Esophagus muscularis mucosa (tissue), 4 donors: ENCODE results near the gene PSMG1. TPM values are rescaled to one million over a fixed set of nuclear protein-coding genes. Genes with fewer than 3 reads are reported as not detected.

Source experiments
- DNase-seq: peaks from one replicate; pipeline ENCODE4 v3.0.0-alpha.2; 2017; ENCODE audit errors: extremely low spot score
- H3K27ac ChIP-seq, 4 donors: fragments of 200-600 bp; sonication (generic); replicated peaks in 1 of 4; 1 replicate in 3 of 4; 2 replicates in 1 of 4; pipeline ENCODE4 v1.5.1; 2016 to 2019; ENCODE audit warnings: mild to moderate bottlenecking in 1 of 4
- H3K27me3 ChIP-seq, 4 donors: fragments of 200-600 bp; sonication (generic); one replicate each; pipeline versions ENCODE4 v1.5.1 to v1.6.0; 2016 to 2019
- H3K36me3 ChIP-seq, 4 donors: fragments of 200-600 bp; sonication (generic); one replicate each; pipeline ENCODE4 v1.5.1; 2016 to 2019
- H3K4me1 ChIP-seq, 4 donors: fragments of 200-600 bp; sonication (generic); one replicate each; pipeline ENCODE4 v1.5.1; 2016 to 2019
- H3K4me3 ChIP-seq, 4 donors: fragments of 200-600 bp; sonication (generic); 1 replicate in 2 of 4; 2 replicates in 2 of 4; pipeline ENCODE4 v1.5.1; 2016 to 2019; ENCODE audit warnings: mild to moderate bottlenecking in 4 of 4, moderate library complexity in 1 of 4
- H3K9me3 ChIP-seq, 4 donors: fragments of 200-600 bp; sonication (generic); 1 replicate in 3 of 4; 2 replicates in 1 of 4; pipeline ENCODE4 v1.5.1; 2016 to 2019
- EP300 ChIP-seq: sonication (generic); formaldehyde crosslinking; IDR thresholded peaks from one replicate; pipeline ENCODE4 v1.6.1; 2017; ENCODE audit warnings: antibody characterized with exemption
- POLR2A ChIP-seq: fragments of 450-650 bp; IDR thresholded peaks from one replicate; pipeline ENCODE4 v1.6.1; 2017; ENCODE audit warnings: antibody characterized with exemption, moderate library complexity, mild to moderate bottlenecking, low read depth
- POLR2AphosphoS5 ChIP-seq, 2 donors: sonication (generic); formaldehyde crosslinking; IDR thresholded peaks; one replicate each; pipeline ENCODE4 v1.6.1; 2017; ENCODE audit warnings: antibody characterized with exemption in 2 of 2
- WGBS: methylation state at CpG from one replicate; pipeline ENCODE4 v1.1.5; 2018; 5-methylcytosine and 5-hydroxymethylcytosine counted together
- intact Hi-C: fragments of 100-400 bp; cut with DNase I; formaldehyde crosslinking; loops from one replicate; pipeline ENCODE4 v1.15.1; 2023
- total RNA-seq, 4 donors: library from RNA; depleted of rRNA; stranded (reverse); fragments of >200 nt; gene quantifications; one replicate each; pipeline versions ENCODE4 v1.1.0 to v1.2.1, GENCODE V29; 2016
- TF ChIP-seq, protein P1 (sequence below), 3 experiments: fragments of 200-600 bp in 2 of 3; fragments of 450-650 bp in 1 of 3; sonication (generic) in 2 of 3; IDR thresholded peaks; one replicate each; pipeline ENCODE4 v1.5.1; 2017 to 2019; ENCODE audit warnings: antibody characterized with exemption in 3 of 3, mild to moderate bottlenecking in 2 of 3, moderate library complexity in 1 of 3

Gene PSMG1
- total RNA-seq, 4 donors from 2014 or later = 23.5 to 32.8 (median 25.1) TPM

DNA sequence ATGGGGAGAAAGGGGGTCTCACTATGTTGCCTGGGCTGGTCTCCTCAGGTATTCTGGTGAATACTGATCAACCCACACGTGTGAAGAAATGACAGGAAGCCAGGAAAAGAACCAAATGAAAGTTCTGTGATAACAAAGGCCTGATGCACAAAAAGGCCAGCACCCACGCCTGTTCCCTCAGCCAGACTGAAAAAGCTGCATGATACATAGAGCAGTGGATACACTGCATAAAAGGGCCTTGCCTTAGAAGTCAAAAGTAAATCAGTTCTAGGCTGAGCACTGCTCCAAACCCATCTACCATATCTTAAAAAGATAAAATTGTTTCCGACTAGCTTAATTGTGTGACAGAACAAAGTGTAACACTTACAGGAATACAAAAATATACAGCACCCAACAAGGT, 36.9 kb upstream of the PSMG1 start:
- Histone ChIP-seq H3K9me3 (no peaks in the 10 kb centered on the region), H3K36me3 (peaks cover 8 to 97% (median 50%) of the 10 kb centered on the region in 4 donors), H3K4me1 (no peaks in the 10 kb centered on the region), H3K27me3 (no peaks in the 10 kb centered on the region), H3K4me3 (no peak overlapping the region), H3K27ac (no peak overlapping the region)
- intact Hi-C loops = no loop called here
- no peak for TF ChIP-seq EP300
- no peak for TF ChIP-seq POLR2AphosphoS5 (IDR thresholded peaks at IDR 0.05)
- no peak for TF ChIP-seq POLR2A
- TF ChIP-seq, protein P1, sequence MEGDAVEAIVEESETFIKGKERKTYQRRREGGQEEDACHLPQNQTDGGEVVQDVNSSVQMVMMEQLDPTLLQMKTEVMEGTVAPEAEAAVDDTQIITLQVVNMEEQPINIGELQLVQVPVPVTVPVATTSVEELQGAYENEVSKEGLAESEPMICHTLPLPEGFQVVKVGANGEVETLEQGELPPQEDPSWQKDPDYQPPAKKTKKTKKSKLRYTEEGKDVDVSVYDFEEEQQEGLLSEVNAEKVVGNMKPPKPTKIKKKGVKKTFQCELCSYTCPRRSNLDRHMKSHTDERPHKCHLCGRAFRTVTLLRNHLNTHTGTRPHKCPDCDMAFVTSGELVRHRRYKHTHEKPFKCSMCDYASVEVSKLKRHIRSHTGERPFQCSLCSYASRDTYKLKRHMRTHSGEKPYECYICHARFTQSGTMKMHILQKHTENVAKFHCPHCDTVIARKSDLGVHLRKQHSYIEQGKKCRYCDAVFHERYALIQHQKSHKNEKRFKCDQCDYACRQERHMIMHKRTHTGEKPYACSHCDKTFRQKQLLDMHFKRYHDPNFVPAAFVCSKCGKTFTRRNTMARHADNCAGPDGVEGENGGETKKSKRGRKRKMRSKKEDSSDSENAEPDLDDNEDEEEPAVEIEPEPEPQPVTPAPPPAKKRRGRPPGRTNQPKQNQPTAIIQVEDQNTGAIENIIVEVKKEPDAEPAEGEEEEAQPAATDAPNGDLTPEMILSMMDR (IDR thresholded peaks at IDR 0.05) = no peak
- no peak for DNase-seq
- 90% methylated on average over 3 of the region's 3 CpGs for WGBS

DNA sequence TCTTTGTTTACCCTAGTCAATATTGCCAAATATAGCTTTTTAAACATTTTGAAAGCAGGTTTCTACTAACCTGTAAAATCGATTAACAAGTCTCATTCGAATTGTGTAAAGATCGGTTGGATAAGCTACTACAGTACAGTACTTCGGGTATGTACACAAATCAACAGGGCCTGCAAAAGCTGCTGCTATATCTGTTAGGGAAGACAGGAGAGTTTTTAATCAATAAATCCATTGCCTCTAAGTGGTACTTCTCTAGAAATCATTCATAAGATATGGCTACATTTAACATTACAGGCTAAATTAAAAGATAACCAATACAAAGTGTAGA, 34.8 kb upstream of the PSMG1 start:
- no peak for DNase-seq
- Histone ChIP-seq H3K4me3 (no peak overlapping the region), H3K9me3 (no peaks in the 10 kb centered on the region), H3K27ac (no peak overlapping the region), H3K27me3 (no peaks in the 10 kb centered on the region), H3K36me3 (peaks cover 6 to 97% (median 51%) of the 10 kb centered on the region in 4 donors), H3K4me1 (no peaks in the 10 kb centered on the region)
- intact Hi-C loops = loop anchor here (10.0 kb wide), 1 partner anchor 47 kb away; no protein-coding TSS in a partner anchor
- 97% methylated on average over 4 of the region's 4 CpGs for WGBS
- no peak for TF ChIP-seq POLR2A
- TF ChIP-seq, protein P1 (IDR thresholded peaks at IDR 0.05) = no peak
- TF ChIP-seq POLR2AphosphoS5 (IDR thresholded peaks at IDR 0.05) = no peak
- TF ChIP-seq EP300 = no peak

DNA sequence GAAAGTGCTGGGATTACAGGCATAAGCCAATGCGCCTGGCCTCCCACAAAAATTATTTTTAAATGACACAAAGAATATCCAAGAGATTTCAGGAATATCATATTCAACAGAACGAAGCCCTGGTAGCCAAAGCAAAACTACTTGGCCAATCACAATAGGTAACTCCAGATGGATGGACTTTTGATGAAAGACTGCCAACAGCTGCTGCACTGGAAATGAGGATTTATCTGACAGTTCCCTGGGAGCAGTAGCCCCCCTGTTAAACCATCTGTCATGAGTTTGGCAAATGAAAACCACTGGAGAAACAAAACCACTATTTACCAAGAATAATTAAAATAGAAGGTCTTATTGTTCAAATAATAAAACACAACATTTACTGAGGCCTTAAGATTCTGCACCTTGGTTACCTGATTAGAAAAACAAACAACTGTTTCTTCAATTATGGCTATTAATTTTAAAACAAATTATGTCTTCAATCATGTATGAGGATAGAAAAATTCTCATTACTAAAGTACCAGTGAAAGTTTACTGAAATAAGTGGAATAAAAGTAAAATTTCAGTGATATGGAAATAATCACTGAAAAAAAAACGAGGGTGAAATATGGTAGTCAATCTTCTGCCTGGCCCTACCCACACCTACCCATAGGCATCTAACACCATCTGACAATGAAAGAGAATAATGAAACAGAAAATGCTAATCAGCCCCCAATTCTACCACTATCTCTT, 34.3 kb upstream of the PSMG1 start:
- intact Hi-C loops = loop anchor here (10.0 kb wide), 1 partner anchor 47 kb away; no protein-coding TSS in a partner anchor
- 80% methylated on average over 3 of the region's 3 CpGs for WGBS
- peaks cover 11 to 97% (median 53%) of the 10 kb centered on the region in 4 donors for H3K36me3 ChIP-seq

DNA sequence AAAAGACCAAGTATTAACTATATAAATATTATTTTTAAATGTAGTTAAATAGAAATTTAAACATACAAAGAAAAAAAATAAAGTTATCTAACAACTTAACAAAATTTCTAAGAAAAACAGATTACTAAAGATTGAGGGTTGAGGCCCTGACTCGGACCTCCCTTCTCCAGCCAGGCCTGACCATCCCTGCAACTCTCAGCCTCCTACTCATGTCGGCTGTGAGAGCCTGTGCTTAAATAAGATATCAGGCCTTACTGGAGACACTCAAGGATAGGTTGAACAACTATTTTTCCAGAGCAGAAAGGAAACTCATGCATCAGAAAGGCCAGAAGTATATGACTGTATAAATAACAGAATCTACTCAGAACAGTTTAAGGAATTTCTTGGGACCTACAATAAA, 33.0 kb upstream of the PSMG1 start:
- no peak overlapping the region for H3K4me3 ChIP-seq
- WGBS = 76% methylated on average over 2 of the region's 2 CpGs
- H3K9me3 ChIP-seq = no peaks in the 10 kb centered on the region
- H3K27ac ChIP-seq = no peak overlapping the region
- H3K4me1 ChIP-seq = no peaks in the 10 kb centered on the region
- no peaks in the 10 kb centered on the region for H3K27me3 ChIP-seq
- peaks cover 13 to 96% (median 59%) of the 10 kb centered on the region in 4 donors for H3K36me3 ChIP-seq
- intact Hi-C loops = loop anchor here (10.0 kb wide), 1 partner anchor 49 kb away; no protein-coding TSS in a partner anchor
- DNase-seq = no peak
- TF ChIP-seq, protein P1 (IDR thresholded peaks at IDR 0.05) = no peak
- TF ChIP-seq EP300 (no peak), POLR2A (no peak), POLR2AphosphoS5 (IDR thresholded peaks at IDR 0.05) (no peak)

More for the DNA sequence above, 34.3 kb upstream of the PSMG1 start:
- Histone ChIP-seq H3K4me3 (no peak overlapping the region), H3K27ac (no peak overlapping the region), H3K9me3 (no peaks in the 10 kb centered on the region), H3K27me3 (no peaks in the 10 kb centered on the region), H3K4me1 (no peaks in the 10 kb centered on the region)
- no peak for TF ChIP-seq POLR2A
- TF ChIP-seq, protein P1 (IDR thresholded peaks at IDR 0.05) = no peak
- TF ChIP-seq EP300 = no peak
- no peak for TF ChIP-seq POLR2AphosphoS5 (IDR thresholded peaks at IDR 0.05)
- DNase-seq = no peak
